Right lung (tissue), 5 donors: Measurements from ENCODE around the gene SPACA6. TPM values are rescaled to one million over a fixed set of nuclear protein-coding genes. Genes with fewer than 3 reads are reported as not detected.

Experiments used
- DNase-seq, 2 donors: peaks; one replicate each; pipeline ENCODE4 v3.0.0-alpha.2; 2013
- polyA plus RNA-seq, 5 donors: library from polyadenylated mRNA; unstranded; fragments of 120-200 nt; gene quantifications; one replicate each; pipeline versions ENCODE4 v1.2.1 to v1.2.3, GENCODE V29; 2013; ENCODE audit warnings: inconsistent platforms in 1 of 5, low replicate concordance in 1 of 5; ENCODE audit not compliant: insufficient read length in 5 of 5, insufficient read depth in 1 of 5

SPACA6 gene
- polyA plus RNA-seq, 5 donors = 14.7 to 21.7 (median 20.5) TPM

DNA sequence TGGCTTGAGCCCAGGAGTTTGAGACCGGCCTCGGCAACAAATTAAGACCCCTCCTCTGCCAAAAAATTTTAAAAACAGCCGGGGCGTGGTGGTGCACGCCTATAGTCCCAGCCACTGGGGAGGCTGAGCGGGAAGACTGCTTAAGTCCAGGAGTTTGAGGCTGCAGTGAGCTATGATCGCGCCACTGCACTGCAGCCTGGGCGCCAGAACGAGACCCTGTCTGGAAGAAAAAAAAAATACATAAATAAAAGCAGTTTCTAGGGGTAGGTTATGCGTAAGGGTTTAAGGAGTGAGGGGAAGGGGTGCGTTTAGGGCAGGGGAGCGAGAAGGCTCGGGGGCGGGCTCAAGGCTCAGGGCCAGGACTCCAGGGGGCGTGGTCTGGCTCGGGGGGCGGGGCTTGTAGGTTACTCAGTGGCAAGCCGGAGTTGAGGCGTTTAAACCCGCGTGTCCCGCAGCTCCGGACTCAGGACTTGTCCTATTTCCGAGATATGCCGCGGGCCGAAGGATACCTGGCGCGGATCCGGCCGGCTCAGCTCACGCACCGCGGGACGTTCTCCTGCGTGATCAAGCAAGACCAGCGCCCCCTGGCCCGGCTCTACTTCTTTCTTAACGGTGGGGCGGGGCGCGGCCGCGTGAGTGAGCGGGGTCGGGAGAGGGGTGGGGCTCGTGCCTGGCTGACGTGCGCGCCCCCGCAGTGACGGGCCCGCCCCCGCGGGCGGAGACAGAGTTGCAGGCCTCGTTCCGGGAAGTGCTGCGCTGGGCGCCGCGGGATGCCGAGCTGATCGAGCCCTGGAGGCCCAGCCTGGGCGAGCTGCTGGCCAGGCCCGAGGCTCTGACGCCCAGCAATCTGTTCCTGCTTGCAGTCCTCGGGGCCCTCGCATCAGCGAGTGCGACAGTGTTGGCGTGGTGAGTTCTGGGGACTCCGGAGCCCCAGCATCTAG, 10.7 kb downstream of the SPACA6 start:
- peak; percentile 95 for DNase-seq

DNA sequence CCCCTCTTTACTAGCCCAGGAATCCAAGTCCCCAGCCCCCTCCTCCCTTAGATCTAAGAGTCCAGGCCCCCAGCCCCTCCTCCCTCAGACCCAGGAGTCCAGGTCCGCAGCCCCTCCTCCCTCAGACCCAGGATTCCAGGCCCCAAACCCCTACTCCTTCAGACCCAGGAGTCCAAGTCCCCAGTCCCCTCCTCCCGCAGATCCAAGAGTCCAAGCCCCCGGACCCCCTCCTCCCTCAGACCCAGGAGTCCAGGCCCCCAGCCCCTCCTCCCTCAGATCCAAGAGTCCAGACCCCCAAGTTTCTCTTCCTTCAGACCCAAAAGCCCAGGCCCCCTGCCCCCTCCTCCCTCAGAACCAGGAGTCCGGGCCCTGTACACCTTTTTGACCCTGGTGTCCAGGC, 11.5 kb downstream of the SPACA6 start:
- no peak for DNase-seq

DNA sequence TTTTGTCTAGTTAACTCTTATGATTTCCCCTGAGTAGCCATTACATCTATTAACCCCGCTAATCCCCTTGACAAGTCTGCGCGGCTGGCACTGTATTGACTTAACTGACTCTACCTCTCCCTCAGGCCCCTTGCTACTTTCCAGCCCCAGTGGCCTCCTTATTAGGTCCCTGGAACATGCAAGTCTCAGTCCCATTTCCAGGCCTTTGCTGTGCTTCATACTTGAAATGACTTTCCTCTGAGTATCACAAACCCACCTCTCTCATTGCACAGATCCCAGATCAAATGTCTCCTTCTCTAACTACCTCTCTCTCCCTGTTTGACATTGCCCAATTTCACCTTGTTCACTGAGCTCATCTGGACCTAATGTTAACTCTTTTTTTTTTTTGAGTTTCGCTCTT, 13.2 kb downstream of the SPACA6 start:
- DNase-seq = no peak

DNA sequence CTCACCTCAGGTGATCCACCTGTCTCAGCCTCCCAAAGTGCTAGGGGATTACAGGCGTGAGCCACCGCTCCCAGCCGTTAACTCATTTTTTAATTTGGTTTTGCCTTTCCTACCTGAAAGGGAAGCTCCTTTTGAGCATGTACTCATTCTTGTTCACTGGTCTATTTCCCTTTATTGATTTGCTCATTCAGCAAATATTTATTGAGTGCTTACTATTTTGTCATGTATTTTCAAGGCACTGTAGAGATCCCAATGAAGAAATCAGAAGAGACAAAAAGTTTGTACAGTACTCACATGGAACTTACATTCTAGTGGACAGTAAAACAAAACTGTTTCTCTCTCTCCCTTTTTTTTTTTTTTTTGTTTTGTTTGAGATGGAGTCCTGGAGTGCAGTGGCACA, 13.8 kb downstream of the SPACA6 start:
- no peak for DNase-seq

DNA sequence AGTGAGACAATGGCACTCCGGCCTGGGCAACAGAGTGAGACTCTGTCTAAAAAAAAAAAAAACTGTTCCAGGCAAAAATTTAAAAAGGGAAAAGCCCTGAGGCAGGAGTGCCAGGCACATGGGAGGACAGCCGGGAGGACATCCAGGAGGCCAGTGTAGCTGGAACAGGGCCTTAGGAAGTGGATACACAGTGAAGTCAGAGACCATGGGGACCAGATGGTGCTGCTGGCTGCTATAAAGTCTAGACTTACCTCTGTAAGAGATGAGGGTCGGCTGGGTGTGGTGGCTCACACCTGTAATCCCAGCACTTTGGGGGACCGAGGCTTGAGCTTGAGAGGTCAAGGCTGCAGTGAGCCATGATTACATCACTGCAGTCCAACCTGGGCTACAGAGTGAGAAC, 15.7 kb downstream of the SPACA6 start:
- DNase-seq = no peak

DNA sequence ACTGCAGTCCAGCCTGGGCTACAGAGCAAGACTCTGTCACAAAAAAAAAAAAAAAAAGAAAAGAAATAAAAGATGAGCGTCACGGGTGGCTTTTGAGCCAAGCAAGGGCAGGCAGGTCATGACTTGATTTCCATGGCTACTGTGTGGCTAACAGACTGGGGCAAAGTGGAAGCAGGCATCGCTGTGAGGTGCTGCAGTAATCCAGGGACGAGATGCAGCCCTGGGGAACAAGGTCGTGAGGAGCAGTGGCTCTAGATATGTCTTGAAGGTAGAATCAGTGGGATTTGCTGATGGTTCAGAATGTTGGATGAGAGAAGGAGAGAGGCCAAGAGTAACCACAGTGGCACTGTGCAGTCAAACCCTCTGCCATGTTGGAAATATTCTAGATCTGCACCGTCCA, 16.4 kb downstream of the SPACA6 start:
- no peak for DNase-seq

DNA sequence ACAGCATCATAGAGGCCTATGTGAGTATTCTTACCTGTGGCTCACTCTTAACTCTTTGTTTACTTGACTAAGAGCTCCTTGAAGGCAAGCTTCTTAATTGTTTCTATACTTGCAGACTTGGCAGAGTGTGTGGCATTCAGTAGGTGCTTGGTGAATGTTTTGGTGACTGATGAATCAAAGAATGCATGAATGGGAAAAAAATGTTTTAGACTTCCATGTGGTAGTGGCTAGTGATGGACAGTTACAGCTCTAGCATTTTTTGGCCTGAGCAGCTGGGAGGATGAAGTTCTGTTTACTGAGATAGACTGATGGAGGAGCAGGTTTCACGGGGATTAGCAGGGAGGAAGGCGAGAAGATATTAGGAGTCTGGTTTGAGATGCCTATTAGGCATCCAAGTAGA, 17.0 kb downstream of the SPACA6 start:
- no peak for DNase-seq

DNA sequence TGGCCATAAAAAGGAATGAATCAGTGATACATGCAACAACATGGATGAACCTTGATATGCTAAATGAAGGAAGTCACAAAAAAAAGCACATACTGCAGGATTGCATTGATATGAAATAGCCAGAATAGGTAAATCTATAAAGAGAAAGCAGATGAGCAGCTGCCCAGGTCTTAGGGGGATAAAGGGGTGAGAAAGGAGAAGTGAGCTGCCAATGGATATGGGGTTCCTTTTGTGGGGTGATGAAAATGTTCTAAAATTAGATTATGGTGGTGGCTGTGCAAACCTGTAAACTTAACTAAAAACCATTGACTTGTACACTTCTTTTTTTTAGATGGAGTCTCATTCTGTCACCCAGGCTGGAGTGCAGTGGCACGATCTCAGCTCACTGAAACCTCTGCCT, 18.6 kb downstream of the SPACA6 start:
- DNase-seq = no peak

DNA sequence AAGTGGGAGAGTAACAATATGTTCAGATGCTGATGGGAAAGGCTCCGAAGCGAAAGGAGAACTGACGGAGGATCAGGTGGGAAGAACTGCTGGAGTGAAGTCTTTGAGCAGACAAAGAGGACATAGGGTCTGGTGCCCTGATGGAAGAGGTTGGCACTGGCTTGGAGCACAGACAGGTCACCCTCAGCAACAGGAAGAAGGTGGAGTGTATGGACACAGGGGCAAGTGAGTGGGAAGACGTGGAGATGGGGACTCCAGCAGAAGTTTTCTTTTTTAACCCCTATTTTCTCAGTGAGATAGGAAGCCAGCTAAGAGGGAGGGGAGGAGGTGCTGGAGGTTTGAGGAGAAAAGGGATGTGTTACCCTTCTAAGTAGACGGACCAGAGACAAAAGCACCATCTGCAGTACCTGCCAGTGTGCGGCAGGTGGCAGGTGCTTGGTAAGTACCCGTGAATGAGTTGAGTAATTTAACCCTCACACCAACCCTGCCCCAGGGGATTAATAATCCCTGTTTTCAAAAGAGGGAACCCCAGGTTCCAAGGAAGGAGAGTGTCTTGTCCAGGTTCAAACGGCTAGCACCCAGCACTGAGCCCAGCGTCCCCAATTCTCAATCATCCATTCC, 19.4 kb downstream of the SPACA6 start:
- no peak for DNase-seq

DNA sequence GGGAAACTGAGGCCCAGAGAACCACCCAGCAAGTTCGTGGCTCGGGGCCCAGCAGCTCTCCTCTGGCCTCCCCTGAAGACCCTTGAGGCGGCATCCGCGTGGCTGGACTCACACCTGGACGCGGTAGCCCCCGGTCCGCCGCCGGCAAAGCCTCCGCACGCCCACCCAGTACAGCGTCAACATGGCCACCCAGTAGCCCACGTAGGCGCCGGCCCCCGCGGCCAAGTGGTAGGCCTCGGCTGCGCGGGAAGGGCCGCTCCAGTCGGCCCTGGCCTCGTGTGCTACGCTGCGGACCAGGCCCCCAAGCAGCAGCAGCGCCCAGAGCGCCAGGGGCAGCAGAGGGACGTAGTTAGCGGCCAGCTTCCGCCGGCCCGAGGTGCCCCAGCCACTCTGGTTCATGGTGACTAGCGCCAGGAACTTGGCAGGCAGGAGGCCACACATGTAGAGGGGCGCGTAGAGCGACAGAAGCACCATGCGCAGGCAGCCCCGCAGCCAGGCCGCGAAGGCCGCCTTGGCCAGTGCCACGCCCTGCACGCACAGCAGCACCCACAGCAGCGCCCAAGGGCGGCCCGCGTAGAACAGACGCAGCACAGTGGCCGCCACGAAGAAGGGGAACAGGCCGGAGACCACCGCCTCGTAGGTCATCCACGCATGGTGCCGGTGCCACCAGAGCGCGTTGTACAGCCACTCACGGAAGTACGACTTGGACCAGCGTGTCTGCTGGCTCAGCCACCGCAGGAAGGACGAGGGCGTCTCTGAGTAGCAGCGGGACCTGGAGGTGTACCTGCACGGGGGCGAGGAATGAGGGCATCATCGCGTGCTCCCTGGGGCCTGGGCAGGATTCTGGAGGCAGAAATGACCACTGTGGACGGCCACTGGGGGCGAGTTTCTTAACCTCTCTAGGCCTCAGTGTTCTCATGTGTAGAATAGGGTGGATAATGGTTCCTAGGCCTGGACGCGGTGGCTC, 20.5 kb downstream of the SPACA6 start:
- DNase-seq = no peak

DNA sequence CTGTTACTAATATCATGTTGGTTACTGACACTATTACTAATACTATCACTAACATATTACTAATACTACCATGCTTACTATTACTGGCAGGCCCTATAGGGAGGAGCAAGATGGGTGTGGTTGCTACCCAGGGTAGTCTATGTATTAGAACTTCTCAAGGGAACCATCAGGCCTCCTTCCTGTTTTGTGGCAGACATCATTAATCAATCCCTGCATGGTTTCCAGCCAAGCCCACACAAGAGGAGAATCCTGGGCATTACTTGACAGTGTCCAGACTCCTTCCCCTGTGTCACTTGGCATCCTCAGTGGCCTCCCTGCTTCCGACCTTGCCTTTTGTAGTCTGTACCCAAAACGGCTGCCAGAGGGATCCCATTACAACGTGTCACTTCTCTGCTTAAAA, 21.7 kb downstream of the SPACA6 start:
- DNase-seq = no peak

DNA sequence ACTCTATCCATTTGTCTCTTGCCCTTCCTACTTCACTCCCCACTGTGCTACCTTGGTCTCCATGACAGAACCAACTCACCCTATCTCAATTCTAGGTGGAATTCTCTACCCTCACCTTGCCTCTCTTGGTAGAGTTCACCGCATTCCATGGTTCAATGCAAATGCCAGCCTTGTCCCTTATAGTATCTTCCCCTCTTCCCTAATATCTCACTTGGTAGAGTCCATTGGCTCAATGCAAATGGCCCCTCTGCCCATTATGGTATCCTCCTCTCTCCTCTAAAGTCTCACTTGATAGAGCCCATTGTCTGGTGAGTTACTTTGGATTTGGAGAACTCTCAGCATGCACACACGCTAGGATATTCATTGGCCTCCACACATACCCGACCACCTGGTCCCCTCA, 22.7 kb downstream of the SPACA6 start:
- no peak for DNase-seq

DNA sequence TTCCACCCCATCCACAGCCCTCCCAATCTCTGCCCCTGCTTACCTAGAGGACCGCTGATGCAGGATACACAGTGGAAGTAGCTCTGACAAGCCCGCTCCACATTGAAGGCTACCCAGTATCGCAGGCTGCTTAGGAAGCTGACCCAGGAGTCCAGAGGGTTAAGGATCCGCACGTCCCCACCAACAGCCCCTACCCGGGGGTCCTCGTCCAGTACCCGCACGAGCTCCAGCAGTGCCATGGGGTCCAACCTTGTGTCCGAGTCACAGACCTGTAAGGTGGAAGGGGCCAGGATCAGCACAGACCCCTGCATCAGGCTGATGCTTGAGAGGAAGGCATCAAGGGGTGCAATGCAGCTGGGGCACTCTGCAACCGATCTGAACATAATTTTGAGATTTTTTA, 23.8 kb downstream of the SPACA6 start:
- no peak for DNase-seq

DNA sequence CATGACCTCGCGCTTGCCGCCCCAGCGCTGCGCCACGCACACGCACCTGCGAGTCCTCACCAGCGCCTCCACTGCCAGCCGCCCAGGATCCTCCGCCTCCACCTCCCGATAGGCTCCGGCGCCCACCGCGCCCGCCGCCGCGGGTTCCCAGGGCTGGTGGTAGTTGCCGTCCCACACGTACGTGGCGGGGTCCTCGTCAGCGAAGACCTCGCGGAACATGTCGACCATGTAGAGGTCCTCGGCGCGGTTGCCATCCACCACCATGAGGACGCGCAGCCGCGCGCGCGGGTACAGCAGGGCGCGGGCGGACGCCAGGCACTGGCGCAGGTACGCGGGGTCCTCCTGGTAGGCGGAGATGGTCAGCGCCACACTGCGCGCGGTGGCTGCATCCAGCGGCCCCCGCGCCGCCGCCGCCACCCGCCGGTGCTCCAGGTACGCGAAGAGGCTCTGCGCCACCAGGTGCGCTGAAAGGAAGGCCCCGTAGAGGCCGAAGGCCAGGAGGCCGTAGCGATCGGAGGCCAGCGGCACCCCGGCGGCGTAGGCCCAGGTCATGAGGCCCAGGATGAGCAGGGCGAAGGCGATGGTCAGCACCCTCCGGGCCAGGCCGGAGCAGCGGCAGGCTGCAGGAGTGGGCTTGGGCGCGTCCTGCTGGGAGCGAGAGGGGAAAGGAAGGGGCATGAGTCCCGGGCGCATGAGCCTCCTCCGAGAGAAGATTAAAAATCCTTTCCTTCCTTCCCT, 26.3 kb downstream of the SPACA6 start:
- no peak for DNase-seq

DNA sequence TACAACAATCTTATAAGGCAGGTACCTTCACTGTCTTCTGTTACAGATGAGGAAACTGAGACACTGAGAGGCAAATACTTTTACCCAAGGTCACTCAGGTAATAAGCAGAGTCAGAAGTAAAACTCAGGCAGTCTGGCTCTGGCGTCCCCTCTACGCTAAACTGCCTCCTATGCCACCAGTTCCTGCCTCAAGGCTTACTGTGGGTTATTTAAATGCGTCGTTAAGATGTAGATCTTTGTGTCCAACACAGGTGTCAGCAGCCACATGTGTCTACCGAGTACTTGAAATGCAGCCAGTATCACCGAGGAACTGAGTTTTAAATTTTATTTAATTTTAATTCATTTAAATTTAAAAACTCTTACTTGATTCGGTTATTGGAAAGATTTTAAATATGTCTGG, 28.8 kb downstream of the SPACA6 start:
- no peak for DNase-seq

DNA sequence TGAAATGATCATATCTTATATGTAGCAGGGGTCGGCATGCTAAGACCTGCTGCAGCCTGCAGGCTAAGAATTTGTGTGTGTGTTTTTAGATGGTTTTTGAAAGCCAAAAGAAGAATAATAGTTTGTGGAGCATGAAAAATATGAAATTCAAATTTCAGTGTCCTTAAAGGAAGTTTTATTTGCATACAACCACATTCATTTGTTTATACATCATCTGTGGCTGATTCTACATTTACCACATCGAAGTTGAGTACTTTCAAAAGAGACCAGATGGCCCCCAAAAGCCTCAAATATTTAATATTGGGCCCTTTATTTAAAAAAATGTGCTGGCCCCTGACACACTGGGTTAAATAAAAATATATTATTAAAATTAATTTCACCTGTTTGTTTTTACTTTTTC, 29.4 kb downstream of the SPACA6 start:
- no peak for DNase-seq

DNA sequence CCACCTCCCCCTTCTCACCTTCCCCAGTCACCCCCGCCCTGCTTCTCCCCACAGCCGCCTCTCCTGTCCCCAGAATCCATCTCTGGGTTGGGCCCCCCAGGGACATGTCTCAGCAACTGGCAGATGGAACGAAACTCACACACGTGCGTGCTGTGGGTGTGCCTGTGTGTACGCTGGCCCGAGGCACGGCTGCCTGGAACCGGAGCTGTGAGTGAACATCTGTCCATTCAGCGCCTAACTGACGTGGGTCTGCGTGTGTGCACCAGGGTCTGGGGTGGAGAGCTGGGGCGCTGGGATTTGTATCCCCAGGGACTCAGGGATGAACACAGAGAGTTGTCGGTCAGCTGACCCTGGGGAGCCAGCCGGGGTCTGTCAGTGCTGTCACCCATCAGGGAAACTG, 31.4 kb downstream of the SPACA6 start:
- no peak for DNase-seq

DNA sequence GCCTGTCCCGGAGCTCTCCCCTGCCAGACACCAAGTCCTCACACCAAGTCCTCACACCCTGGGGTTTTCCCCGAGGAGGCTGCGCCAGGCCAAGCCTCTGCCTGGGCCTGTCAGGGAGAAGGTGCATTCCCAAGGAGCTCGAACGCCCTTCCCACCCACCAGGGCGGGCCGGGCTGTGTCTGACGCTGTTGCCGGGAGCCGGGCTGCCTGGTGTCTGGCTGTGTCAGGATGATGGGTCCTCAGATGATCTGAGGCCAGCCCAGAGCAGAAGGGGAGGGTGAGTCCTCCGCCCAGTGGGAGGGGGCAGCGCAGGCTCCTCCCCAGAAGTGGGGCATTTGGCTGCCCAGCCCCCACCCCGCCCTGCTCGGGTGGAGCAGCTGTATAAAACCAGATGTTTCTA, 32.9 kb downstream of the SPACA6 start:
- no peak for DNase-seq

DNA sequence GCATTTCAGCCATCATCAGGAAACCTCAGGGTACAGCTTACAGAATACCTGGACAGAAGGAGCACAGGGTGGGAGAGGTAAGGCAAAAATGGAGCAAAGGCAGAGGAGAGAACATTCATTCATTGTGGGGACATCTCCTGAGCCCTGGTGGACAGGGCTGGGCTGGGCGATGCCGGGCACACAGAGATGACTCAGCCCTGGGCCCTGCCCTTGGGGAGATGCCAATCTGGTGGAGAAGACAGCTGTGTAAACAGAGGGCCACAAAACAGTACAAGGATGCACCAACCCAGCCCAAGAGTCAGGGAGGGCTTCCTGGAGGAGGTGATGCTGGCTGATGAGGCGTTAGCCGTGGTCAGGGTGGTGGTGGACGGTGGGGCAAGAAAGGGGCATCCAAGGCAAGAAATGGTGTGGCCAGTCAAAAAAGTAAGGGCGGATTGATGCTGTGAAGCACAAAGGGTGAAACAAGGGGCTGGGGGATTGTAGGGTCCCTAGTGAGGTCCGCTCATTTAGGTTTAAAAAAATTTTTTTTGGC, 34.3 kb downstream of the SPACA6 start:
- no peak for DNase-seq

DNA sequence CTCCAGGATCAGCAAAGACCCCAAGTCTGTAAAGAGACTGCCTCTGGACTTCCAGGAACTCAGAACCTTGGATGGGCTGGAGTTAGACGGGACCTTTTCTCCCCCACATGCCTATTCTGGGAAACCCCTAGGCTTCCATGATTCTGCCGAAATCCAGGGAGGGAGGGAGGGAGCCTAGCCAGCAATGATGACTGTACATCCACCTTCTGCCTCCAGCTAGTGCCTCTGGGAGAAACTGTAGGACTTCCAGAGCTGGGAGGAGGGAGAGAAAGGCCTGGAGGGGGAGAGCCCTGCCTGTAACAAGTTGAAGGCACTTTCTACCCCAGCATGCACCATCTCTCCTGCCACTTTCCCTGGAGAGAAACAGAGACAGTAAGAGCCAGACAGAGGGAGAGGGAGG, 36.7 kb downstream of the SPACA6 start:
- no peak for DNase-seq
